Uterus (tissue), 2 donors: ENCODE measurements around the gene LRRC59.

Experiments used
- POLR2A ChIP-seq, 2 donors: fragments of 450-650 bp; IDR thresholded peaks; one replicate each; pipeline ENCODE4 v1.6.1; 2016; ENCODE audit warnings: antibody characterized with exemption in 2 of 2, mild to moderate bottlenecking in 1 of 2, moderate library complexity in 1 of 2
- TF ChIP-seq, protein P1 (sequence below), 4 experiments: fragments of 200-600 bp in 2 of 4; fragments of 450-650 bp in 2 of 4; sonication (generic) in 2 of 4; IDR thresholded peaks; one replicate each; pipeline ENCODE4 v1.5.1; 2016 to 2019; ENCODE audit warnings: antibody characterized with exemption in 4 of 4, mild to moderate bottlenecking in 2 of 4, moderate library complexity in 1 of 4

- TF ChIP-seq, protein P1, sequence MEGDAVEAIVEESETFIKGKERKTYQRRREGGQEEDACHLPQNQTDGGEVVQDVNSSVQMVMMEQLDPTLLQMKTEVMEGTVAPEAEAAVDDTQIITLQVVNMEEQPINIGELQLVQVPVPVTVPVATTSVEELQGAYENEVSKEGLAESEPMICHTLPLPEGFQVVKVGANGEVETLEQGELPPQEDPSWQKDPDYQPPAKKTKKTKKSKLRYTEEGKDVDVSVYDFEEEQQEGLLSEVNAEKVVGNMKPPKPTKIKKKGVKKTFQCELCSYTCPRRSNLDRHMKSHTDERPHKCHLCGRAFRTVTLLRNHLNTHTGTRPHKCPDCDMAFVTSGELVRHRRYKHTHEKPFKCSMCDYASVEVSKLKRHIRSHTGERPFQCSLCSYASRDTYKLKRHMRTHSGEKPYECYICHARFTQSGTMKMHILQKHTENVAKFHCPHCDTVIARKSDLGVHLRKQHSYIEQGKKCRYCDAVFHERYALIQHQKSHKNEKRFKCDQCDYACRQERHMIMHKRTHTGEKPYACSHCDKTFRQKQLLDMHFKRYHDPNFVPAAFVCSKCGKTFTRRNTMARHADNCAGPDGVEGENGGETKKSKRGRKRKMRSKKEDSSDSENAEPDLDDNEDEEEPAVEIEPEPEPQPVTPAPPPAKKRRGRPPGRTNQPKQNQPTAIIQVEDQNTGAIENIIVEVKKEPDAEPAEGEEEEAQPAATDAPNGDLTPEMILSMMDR (IDR thresholded peaks at IDR 0.05) = no peak
- no peak for TF ChIP-seq POLR2A (IDR thresholded peaks at IDR 0.05)
Measured at GRCh38 chr17:50370052-50370451, 27.3 kb downstream of the LRRC59 start.
